ENCODE measurements around the gene ZFYVE1.
"Not testable (repeated sequence)": the region's sequence is repeated elsewhere in the genome, so short reads cannot be mapped to it uniquely, and the experiment has no call there.

ZFYVE1 gene

DNA sequence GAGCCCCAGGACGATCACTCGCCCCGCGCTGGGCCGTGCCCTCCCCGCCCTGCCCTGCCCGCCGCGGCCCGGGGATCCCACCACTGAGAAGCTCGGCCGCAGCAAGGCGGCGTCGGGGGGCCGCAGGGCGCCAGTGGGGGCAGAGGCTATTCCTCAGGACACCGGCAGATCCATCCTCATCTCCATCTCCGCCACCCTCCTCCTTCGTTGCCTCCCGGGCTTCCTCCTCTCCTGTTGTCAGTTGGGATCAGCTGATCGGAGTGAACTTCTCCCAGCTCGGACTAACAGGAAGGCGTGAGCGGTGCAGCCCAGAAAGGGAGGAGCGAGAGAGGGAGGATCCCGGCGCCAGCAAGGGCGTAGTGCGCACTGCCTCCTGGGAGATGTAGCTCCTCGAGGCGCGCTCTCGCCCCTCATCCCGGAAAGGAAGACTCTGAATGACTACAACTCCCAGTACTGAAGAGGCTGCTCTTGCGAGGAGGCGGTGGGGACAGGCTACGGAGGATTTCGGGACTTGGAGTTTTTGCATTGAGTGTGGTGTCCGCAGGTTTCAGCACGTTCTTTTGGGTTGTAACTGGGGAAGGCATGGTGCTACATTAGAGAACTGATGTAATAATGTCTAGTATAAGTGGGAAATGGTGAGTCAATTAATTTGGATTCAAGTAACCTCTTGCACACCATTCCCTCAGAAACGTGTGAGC is at the start of gene ZFYVE1:
TSS of gene ZFYVE1 (minus strand) at position 262 of the 698 bp plus-strand sequence. CDS start 2,598 bp downstream, outside the sequence.
- DNase-seq, result peak; percentile 92

DNA sequence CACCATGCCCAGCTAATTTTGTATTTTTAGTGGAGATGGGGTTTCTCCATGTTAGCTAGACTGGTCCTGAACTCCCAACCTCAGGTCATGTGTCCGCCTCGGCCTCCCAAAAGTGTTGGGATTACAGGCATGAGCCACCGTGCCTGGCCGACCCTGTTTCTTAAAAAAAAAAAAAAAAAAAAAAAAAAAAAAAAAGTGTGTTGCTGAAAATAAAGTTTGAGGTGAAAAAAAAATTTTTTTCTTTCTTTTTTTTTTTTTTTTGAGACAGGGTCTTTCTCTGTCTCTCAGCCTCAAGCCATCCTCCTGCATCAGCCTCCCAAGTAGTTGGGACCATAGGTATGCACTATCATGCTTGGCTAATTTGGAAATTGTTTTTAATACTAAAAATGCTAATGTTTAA is 42.7 kb upstream of the ZFYVE1 start:
- no peak for DNase-seq

DNA sequence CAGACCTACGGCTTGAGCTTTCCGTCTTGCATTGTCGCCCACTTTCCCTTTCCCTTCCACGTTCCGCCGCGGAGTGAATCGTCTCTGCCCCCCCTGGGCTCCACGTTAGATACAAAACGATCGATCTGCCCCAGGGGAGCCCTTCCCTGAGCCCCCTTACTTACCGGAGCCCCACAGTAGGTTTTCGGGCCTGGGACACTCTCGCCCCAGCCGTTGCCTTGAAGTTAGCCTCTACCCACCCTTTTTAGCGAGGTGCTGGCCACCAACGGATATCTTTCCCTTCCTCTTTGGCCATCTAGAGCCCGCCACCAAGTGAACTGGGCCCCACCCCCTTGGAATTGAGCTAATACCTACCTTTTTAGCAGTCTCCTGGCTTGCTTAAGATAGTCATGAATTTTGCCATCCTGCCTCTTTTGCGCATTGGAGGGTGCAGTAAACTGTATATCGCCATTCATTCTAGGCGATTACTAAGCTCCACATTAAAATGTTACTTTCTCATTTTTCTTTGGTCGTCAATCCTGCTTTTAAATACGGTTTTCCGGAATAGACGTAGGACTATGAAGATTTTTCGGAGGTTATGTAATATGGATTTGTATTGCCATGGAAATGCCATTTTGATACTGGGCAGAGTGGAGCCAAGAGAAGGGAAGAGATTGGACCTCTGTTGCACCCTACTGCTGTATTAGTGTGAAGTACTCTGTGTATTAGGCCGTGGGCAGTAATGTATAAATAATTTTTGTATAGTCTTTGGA is 32.2 kb upstream of the ZFYVE1 start:
- no peak for DNase-seq

GRCh38 chr14:73058224-73058921 is 31.5 kb upstream of the ZFYVE1 start, which contains the start of gene RBM25:
Gene RBM25, plus strand, starts transcription at chr14:73058534. Its CDS starts 13,108 bp downstream, at chr14:73071642.
- peak; percentile 96 for DNase-seq

DNA sequence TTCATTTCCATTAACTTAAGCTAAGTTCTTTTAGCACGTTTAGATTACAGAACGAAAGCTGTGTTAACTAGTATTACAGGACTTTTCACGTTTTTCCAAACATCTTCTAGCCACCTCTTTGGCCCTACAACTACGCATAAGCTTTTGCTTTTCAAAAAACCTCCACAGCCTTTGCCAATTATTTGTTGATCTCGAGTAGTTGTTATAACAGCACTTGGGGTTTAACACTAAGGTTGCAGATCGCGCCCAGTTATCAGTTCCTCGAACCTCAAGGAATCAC is 31.0 kb upstream of the ZFYVE1 start:
- no peak for DNase-seq

DNA sequence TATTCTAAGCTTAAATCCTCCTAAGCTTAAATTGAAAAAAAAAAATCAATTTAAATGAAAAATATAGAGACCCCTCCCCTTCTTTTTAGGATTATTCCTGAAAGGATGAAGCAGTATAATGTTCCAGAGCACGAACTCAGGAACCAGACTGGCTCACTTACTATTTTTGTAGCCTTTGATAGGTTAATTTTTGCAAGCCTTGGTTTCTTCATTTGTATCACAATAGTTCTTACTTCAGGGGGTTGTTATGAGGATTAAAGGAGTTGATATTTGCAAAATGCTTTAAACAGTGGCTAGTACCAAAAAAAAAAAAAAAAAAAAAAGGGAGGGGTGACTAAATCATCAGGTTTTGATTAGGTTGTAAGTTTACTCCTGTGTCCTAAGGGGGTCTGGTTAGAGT is 28.3 kb upstream of the ZFYVE1 start:
- no peak for DNase-seq

DNA sequence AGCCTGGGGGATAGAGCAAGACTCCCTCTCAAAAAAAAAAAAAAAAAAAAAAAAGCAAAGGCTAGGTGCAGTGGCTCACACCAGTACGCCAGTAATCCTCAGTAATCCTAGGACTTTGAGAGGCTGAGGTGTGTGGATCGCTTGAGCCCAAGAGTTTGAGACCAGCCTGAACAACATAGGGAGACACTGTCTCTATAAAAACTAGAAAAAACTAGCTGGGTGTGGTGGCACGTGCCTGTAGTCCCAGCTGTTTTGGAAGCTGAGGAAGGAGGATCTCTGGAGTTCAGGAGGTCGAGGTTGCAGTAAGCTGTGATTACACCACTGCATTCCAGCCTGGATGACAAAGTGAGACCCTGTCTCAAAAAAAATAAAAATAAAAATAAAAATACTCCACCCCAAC is 22.5 kb upstream of the ZFYVE1 start:
- no peak for DNase-seq

DNA sequence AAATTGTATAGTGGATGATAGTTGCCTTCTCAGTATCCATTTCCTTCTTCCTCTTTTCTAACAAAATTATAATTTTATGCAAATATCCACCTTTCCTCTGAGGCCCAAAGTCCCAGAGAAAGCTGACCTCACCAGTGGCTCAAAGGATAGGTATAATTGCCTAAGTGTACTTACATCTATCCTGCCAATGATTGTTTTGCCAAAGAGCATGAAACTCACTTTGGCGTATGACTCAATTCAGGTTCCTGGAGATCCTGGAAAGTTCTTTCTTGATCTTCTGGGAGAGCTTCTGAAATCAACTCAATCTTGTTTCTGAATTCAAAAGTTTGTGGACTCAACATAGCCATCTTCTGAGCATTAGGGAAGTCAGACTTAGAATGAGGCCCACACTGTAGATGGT is 20.9 kb upstream of the ZFYVE1 start:
- no peak for DNase-seq

GRCh38 chr14:73036706-73037450 is 10.0 kb upstream of the ZFYVE1 start:
- DNase-seq, result not testable (repeated sequence)

- no peak for DNase-seq
Observed at GRCh38 chr14:73027984-73028383, 1.1 kb upstream of the ZFYVE1 start.

GRCh38 chr14:73027546-73027945 is 640 bp upstream of the ZFYVE1 start:
- no peak for DNase-seq

DNA sequence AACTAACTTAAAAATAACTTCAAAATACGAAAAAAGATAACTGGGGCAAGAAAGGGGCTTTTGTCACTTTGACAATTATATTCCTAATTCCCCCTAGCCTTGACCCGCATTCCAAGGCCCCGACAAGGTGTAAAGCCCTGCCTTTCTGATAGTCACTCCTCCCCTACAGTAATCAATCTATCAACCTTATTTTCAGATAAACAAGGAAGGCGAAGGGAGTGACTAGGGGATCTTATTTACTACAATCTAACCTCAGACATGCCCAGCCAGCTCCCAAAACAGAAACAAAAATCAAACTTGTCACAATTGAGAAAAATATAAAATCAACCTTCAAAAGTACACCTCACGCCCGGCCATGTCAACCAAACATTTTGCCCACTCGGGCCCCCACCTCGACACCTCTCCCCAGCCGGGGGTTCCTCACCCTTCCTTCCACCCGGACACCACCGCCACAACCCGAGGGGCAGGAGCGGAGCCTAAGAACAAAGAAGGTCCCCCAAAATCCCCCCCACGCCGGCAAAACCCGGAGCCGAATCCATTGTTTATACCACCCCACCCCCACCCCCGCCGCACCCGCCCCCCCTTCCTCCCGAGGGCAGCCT is 562 bp downstream of the ZFYVE1 start:
- peak; percentile 3 for DNase-seq

DNA sequence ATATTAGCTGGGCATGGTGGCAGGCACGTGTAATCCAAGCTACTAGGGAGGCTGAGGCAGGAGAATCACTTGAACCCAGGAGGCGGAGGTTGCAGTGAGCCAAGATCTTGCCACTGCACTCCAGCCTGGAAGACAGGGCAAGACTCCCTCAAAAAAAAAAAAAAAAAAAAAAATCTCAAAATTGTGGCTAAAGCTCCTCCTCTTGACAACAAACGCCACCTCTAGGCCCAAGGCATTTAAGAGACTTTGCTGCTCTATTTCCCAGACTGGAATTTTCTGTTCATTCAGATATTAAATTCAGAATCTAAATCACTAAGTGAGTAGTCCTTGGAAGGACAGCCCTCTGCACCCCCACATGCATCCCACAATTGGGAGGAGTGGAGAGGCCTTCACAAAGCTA is 1.4 kb downstream of the ZFYVE1 start:
- no peak for DNase-seq

GRCh38 chr14:73022051-73022450 is 4.9 kb downstream of the ZFYVE1 start:
- no peak for DNase-seq

- not testable (repeated sequence) for DNase-seq
Observed at GRCh38 chr14:73016011-73016410, 10.9 kb downstream of the ZFYVE1 start.

- DNase-seq, result not testable (repeated sequence)
Observed at GRCh38 chr14:73015552-73015951, 11.4 kb downstream of the ZFYVE1 start.

DNA sequence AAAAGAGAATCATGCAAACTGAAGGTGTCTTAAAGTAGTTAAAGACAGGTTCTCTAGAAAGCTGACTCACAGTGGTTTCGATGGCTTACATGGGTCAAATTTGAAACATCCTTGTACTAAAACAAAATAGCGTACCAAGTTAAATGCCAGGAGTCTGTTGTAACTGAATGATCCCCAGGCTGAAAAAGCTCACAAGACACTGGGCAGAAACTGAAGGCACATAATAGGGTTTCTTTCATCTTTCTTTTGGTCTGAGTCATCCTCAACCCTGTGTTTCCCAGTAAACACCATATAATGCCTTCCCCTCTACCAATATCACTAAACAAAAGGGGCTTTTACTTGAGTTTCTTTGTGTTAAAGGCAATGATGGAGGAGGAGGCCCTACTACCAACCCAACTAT is 12.8 kb downstream of the ZFYVE1 start:
- no peak for DNase-seq

- not testable (repeated sequence) for DNase-seq
Observed at GRCh38 chr14:73011189-73011588, 15.7 kb downstream of the ZFYVE1 start.

DNA sequence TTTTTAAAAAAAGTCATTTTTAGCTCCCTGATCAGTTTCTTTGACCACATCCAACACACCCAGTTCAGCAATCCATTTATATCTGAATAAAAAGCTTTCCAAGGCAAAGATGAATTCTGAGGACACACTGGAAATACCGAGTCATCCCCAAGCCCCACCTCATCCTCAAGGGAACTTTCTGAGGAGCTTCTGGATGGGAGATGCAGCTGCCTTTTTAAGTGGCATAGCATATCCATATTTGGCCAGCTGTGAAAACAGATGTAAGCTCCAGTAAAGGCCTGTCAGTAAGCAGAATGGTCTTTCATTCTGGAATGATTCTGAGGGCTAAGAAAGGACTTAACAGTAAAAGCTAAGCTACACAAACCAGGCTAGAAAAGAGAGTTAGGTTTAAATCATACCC is 18.4 kb downstream of the ZFYVE1 start:
- DNase-seq, result no peak

DNA sequence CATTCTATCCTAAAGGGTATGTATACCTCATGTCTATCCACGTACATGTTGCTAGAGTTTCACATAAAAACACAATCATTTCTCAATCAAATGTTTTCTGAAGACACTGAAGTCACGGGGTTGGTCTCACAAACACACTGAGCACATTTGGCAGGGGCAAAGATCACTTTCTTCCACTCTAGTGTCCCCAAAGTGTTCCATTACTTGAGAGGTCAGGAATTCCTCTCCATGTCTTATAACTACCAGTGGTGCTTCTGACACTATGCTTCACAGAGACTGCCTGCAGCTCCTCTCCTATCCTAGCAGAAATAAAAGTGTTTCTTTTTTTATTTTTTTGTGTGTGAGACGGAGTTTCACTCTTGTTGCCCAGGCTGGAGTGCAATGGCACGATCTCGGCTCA is 19.1 kb downstream of the ZFYVE1 start:
- DNase-seq, result no peak

DNA sequence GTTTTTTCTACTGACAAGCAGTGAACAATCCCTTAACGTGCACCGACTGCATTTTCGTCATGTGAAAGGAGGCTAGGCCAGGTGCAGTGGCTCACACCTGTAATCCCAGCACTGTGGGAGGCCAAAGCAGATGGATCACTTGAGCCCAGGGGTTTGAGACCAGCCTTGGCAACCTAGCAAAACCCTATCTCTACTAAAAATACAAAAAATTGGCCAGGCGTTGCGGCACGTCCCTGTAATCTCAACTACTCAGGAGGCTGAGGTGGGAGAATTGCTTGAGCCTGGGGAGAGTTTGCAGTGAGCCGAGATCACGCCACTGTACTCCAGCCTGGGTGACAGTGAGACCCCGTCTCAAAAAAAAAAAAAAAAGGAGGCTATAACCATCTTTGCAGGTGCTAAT is 22.3 kb downstream of the ZFYVE1 start:
- DNase-seq, result not testable (repeated sequence)

- no peak for DNase-seq
Observed at GRCh38 chr14:73003681-73004080, 23.2 kb downstream of the ZFYVE1 start.

DNA sequence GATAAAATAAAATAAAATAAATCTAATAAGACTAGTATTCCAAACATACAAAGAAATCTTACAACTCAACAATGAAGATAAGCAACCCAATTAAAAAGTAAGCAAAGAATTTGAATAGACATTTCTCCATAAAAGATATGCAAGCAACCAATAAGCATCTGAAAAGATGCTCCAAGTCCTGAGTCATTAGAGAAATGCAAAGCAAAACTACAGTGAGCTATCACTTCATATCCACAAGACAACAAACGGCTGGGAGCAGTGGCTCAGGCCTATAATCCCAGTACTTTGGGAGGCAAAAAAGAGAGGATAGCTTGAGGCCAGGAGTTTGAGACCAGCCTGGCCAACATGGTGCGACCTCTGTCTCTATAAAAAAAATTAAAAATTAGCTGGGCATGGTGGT is 26.8 kb downstream of the ZFYVE1 start:
- no peak for DNase-seq
